Mucosa of descending colon (tissue), 3 donors: Measurements from ENCODE around the gene HOXD12. TPM values are rescaled to one million over a fixed set of nuclear protein-coding genes. Genes with fewer than 3 reads are reported as not detected.

Source experiments
- ATAC-seq: fragments of 200-7000 bp; cut with Tn5 transposase; one replicate; pipeline ENCODE4 v1.9.1; 2020; ENCODE audit warnings: mild to moderate bottlenecking, moderate library complexity
- DNase-seq, 3 donors: peaks; one replicate each; pipeline ENCODE4 v3.0.0-alpha.2; 2020
- H3K36me3 ChIP-seq: fragments of 200-600 bp; one replicate; pipeline ENCODE4 v1.8.0; 2021; ENCODE audit warnings: low read depth, mild to moderate bottlenecking
- H3K4me1 ChIP-seq: fragments of 200-600 bp; one replicate; pipeline ENCODE4 v1.8.0; 2021; ENCODE audit warnings: low read depth, mild to moderate bottlenecking
- H3K4me3 ChIP-seq: fragments of 200-600 bp; one replicate; pipeline ENCODE4 v1.8.0; 2021; ENCODE audit warnings: mild to moderate bottlenecking
- H3K9me3 ChIP-seq: fragments of 200-600 bp; one replicate; pipeline ENCODE4 v1.8.0; 2021; ENCODE audit warnings: mild to moderate bottlenecking
- CTCF ChIP-seq: fragments of 200-600 bp; IDR thresholded peaks from one replicate; pipeline ENCODE4 v1.8.0; 2022; ENCODE audit warnings: antibody characterized with exemption, mild to moderate bottlenecking
- intact Hi-C, 2 donors: fragments of 100-400 bp; cut with DNase I in 1 of 2; cut with micrococcal nuclease in 1 of 2; formaldehyde crosslinking; loops; one replicate each; pipeline versions ENCODE4 v1.11.0 to v1.11.1; 2022; cut with DNase I, micrococcal nuclease
- total RNA-seq, 3 donors: library from RNA; stranded (reverse); fragmentation: NEBNext Ultra II Directional in 2 of 3; extraction: Animal tissue kit (Norgen Biotek cat#: 25700) in 2 of 3; gene quantifications; one replicate each; pipeline versions ENCODE4 v1.2.1 to v1.2.4, GENCODE V29; 2021 to 2023
- donor health status: DM: no; HTN: no; CAD: no; lungs with moderate emphysema.
- donor health status: DM: no; HTN: no; CAD: no.
- donor health status: DM: no; HTN: yes; CAD: no.

Gene HOXD12
- total RNA-seq, 3 donors from 2014 or later: not detected

GRCh38 chr2:176079285-176079830 is 20.2 kb upstream of the HOXD12 start:
- no peak overlapping the region for H3K4me3 ChIP-seq

GRCh38 chr2:176079831-176080539 is 19.6 kb upstream of the HOXD12 start:
- peak; percentile 76 for ATAC-seq
- no peaks in the 10 kb centered on the region for H3K9me3 ChIP-seq
- peak in 2 of 3 donors; percentile 44 to 59 for DNase-seq
- peak; percentile 54 for TF ChIP-seq CTCF
- no peaks in the 10 kb centered on the region for H3K36me3 ChIP-seq
- intact Hi-C loops: loop anchor here in 1 of 2 donors (5.0 to 10.0 kb wide), 2 partner anchors 393 to 715 kb away; no protein-coding TSS in a partner anchor
- no peak overlapping the region for H3K4me3 ChIP-seq
- peaks cover 15% of the 10 kb centered on the region for H3K4me1 ChIP-seq

More at GRCh38 chr2:176079285-176079830, 20.2 kb upstream of the HOXD12 start:
- DNase-seq (no peak), ATAC-seq (no peak)
- intact Hi-C loops: no loop called here
- Histone ChIP-seq H3K9me3 (no peaks in the 10 kb centered on the region), H3K4me1 (peaks cover 15% of the 10 kb centered on the region), H3K36me3 (no peaks in the 10 kb centered on the region)
- no peak for TF ChIP-seq CTCF

- no peaks in the 10 kb centered on the region for H3K36me3 ChIP-seq
- ATAC-seq: peak; percentile 63
- intact Hi-C loops: loop anchor here in 1 of 2 donors (5.0 to 10.0 kb wide), 2 partner anchors 393 to 716 kb away; no protein-coding TSS in a partner anchor
- TF ChIP-seq CTCF: no peak
- H3K4me3 ChIP-seq: no peak overlapping the region
- peaks cover 16% of the 10 kb centered on the region for H3K4me1 ChIP-seq
- DNase-seq: peak in 2 of 3 donors; percentile 28 to 54
- H3K9me3 ChIP-seq: no peaks in the 10 kb centered on the region
These were observed 18.8 kb upstream of the HOXD12 start for GRCh38 chr2:176080540-176081375.

- Histone ChIP-seq H3K4me1 (peaks cover 21% of the 10 kb centered on the region), H3K36me3 (no peaks in the 10 kb centered on the region), H3K9me3 (no peaks in the 10 kb centered on the region), H3K4me3 (no peak overlapping the region)
- DNase-seq (no peak), ATAC-seq (no peak)
- no peak for TF ChIP-seq CTCF
- intact Hi-C loops: loop anchor here in 1 of 2 donors (5.0 to 10.0 kb wide), 2 partner anchors 394 to 717 kb away; no protein-coding TSS in a partner anchor
These were observed 18.2 kb upstream of the HOXD12 start for GRCh38 chr2:176081376-176081836.

- H3K4me1 ChIP-seq: peaks cover 21% of the 10 kb centered on the region
- no peak for DNase-seq
- intact Hi-C loops: loop anchor here in 1 of 2 donors (5.0 to 10.0 kb wide), 2 partner anchors 395 to 717 kb away; no protein-coding TSS in a partner anchor
- no peak overlapping the region for H3K4me3 ChIP-seq
- TF ChIP-seq CTCF: no peak
- peak; percentile 26 for ATAC-seq
- H3K9me3 ChIP-seq: no peaks in the 10 kb centered on the region
- no peaks in the 10 kb centered on the region for H3K36me3 ChIP-seq
These were observed 17.6 kb upstream of the HOXD12 start for GRCh38 chr2:176081837-176082524.
